PC-9 (cell line): Measurements from ENCODE around the gene CLEC4M. TPM values are rescaled to one million over a fixed set of nuclear protein-coding genes. Genes with fewer than 3 reads are reported as not detected.
A peak's percentile ranks its signal among the peaks of the same experiment; 100 is the strongest.

Source experiments
- BruUV-seq: library from RNA; stranded (reverse); fragments of 400-500 nt; replicated peaks from 2 replicates; lab custom pipeline; 2021; lab: Mats Ljungman, UMichigan
- CTCF ChIA-PET: fragments of 300-600 bp; sonication (Branson Sonifier 250); formaldehyde crosslinking; loops from one replicate; lab custom pipeline; 2022; ENCODE audit warnings: antibody characterized with exemption; lab: Charles Lee
- POLR2A ChIA-PET: fragments of 300-600 bp; sonication (Branson Sonifier 250); formaldehyde crosslinking; loops from one replicate; lab custom pipeline; 2022; ENCODE audit warnings: antibody characterized with exemption; ENCODE audit not compliant: unreplicated experiment; lab: Charles Lee
- DNase-seq, 2 experiments: peaks; one replicate each; pipeline versions ENCODE4 v3.0.0 to v3.0.0-alpha.2; 2015 to 2022; ENCODE audit warnings: mixed read lengths in 1 of 2
- H2AFZ ChIP-seq: fragments of 200-600 bp; sonication (generic); 2 replicates; pipeline ENCODE4 v1.8.1; 2017; ENCODE audit warnings: antibody characterized with exemption
- H3F3A ChIP-seq: fragments of 200-600 bp; sonication (generic); 2 replicates; pipeline ENCODE4 v1.8.1; 2017; ENCODE audit warnings: antibody characterized with exemption, mild to moderate bottlenecking, low read depth; ENCODE audit not compliant: insufficient read depth
- H3K27ac ChIP-seq: fragments of 200-600 bp; sonication (generic); 2 replicates; pipeline ENCODE4 v1.6.1; 2016; ENCODE audit warnings: mixed run types
- H3K27me3 ChIP-seq: fragments of 200-600 bp; sonication (generic); 2 replicates; pipeline ENCODE4 v1.6.1; 2016; ENCODE audit warnings: low read depth, mixed run types; ENCODE audit not compliant: insufficient read depth
- H3K36me3 ChIP-seq: fragments of 200-600 bp; sonication (generic); 2 replicates; pipeline ENCODE4 v1.6.1; 2016; ENCODE audit warnings: low read depth, mixed run types
- H3K4me1 ChIP-seq: fragments of 200-600 bp; sonication (generic); replicated peaks from 2 replicates; pipeline ENCODE4 v1.6.1; 2016; ENCODE audit warnings: mixed run types; ENCODE audit not compliant: insufficient read depth
- H3K4me2 ChIP-seq: fragments of 200-600 bp; sonication (generic); 2 replicates; pipeline ENCODE4 v1.6.1; 2017; ENCODE audit warnings: mixed run types
- H3K4me3 ChIP-seq: fragments of 200-600 bp; sonication (generic); 2 replicates; pipeline ENCODE4 v1.6.1; 2016; ENCODE audit warnings: mixed run types
- H3K79me2 ChIP-seq: fragments of 200-600 bp; sonication (generic); 2 replicates; pipeline ENCODE4 v1.6.1; 2017; ENCODE audit warnings: low read depth, mixed run types
- H3K9me2 ChIP-seq: fragments of 200-600 bp; sonication (generic); 2 replicates; pipeline ENCODE4 v1.8.1; 2017; ENCODE audit warnings: mild to moderate bottlenecking; ENCODE audit not compliant: insufficient read depth
- H3K9me3 ChIP-seq: fragments of 200-600 bp; sonication (generic); 2 replicates; pipeline ENCODE4 v1.8.1; 2016; ENCODE audit warnings: low read depth; ENCODE audit not compliant: insufficient read depth
- H4K20me1 ChIP-seq: fragments of 200-600 bp; sonication (generic); 2 replicates; pipeline ENCODE4 v1.8.1; 2017; ENCODE audit not compliant: insufficient read depth
- CTCF ChIP-seq: fragments of 200-600 bp; sonication (generic); conservative IDR thresholded peaks from 2 replicates; pipeline ENCODE4 v1.6.1; 2017; ENCODE audit warnings: mixed run types, antibody characterized with exemption, mild to moderate bottlenecking, moderate library complexity
- EZH2 ChIP-seq: fragments of 200-600 bp; sonication (generic); IDR thresholded peaks from 2 replicates; pipeline ENCODE4 v1.8.0; 2017; ENCODE audit warnings: antibody characterized with exemption, low read depth
- intact Hi-C: fragments of 100-400 bp; cut with micrococcal nuclease; formaldehyde crosslinking; loops from one replicate; pipeline ENCODE4 v1.10.0; 2022; ENCODE audit not compliant: unreplicated experiment
- total RNA-seq: library from RNA; stranded (reverse); gene quantifications from 2 replicates; pipeline ENCODE4 v1.2.3, GENCODE V29; 2021

The CLEC4M gene
- total RNA-seq, 1 experiment from 2014 or later: not detected

- Histone ChIP-seq H2AFZ (no peak overlapping the region), H3K36me3 (no peaks in the 10 kb centered on the region), H3K9me3 (peaks cover 7% of the 10 kb centered on the region; the same call in 1 of the 2 replicates), H3F3A (peaks cover 38% of the 10 kb centered on the region), H3K27ac (no peak overlapping the region), H3K27me3 (no peaks in the 10 kb centered on the region), H3K9me2 (no peaks in the 10 kb centered on the region), H4K20me1 (no peaks in the 10 kb centered on the region), H3K4me2 (no peak overlapping the region), H3K4me1 (peaks cover 32% of the 10 kb centered on the region), H3K4me3 (no peak overlapping the region; the same call in 1 of the 2 replicates), H3K79me2 (no peaks in the 10 kb centered on the region)
- no TSS peak for BruUV-seq
- no peak for DNase-seq
- no peak for TF ChIP-seq EZH2
- CTCF ChIA-PET: no interaction called here
- intact Hi-C loops: no loop called here
- POLR2A ChIA-PET: no interaction called here
These were observed 25.9 kb downstream of the CLEC4M start for GRCh38 chr19:7788933-7789323.

GRCh38 chr19:7789447-7789846 lies 26.4 kb downstream of the CLEC4M start:
- ChIA-PET CTCF (no interaction called here), POLR2A (no interaction called here)
- Histone ChIP-seq H3F3A (peaks cover 35% of the 10 kb centered on the region), H3K4me2 (peak overlapping the region; percentile 73), H3K27me3 (no peaks in the 10 kb centered on the region), H2AFZ (peak overlapping the region; percentile 46), H3K4me1 (peaks cover 30% of the 10 kb centered on the region), H3K9me2 (no peaks in the 10 kb centered on the region), H3K4me3 (peak overlapping the region; percentile 27), H3K27ac (no peak overlapping the region), H3K36me3 (no peaks in the 10 kb centered on the region), H3K79me2 (no peaks in the 10 kb centered on the region), H4K20me1 (no peaks in the 10 kb centered on the region), H3K9me3 (peaks cover 7% of the 10 kb centered on the region; the same call in 1 of the 2 replicates)
- peak in 1 of 2 experiments; percentile 40 for DNase-seq
- BruUV-seq: no TSS peak
- intact Hi-C loops: no loop called here
- TF ChIP-seq CTCF (no peak), EZH2 (no peak)

GRCh38 chr19:7790416-7790815 lies 27.4 kb downstream of the CLEC4M start:
- no peak overlapping the region for H3K27ac ChIP-seq
- H3F3A ChIP-seq: peaks cover 26% of the 10 kb centered on the region; the same call in 1 of the 2 replicates
- H3K9me3 ChIP-seq: peaks cover 7% of the 10 kb centered on the region; the same call in 1 of the 2 replicates
- ChIA-PET POLR2A (no interaction called here), CTCF (no interaction called here)
- H3K27me3 ChIP-seq: no peaks in the 10 kb centered on the region
- H2AFZ ChIP-seq: no peak overlapping the region
- TF ChIP-seq EZH2 (no peak), CTCF (no peak)
- H3K79me2 ChIP-seq: no peaks in the 10 kb centered on the region
- BruUV-seq: no TSS peak
- peaks cover 25% of the 10 kb centered on the region for H3K4me1 ChIP-seq
- H3K36me3 ChIP-seq: no peaks in the 10 kb centered on the region
- H3K4me3 ChIP-seq: no peak overlapping the region
- H3K4me2 ChIP-seq: no peak overlapping the region
- H3K9me2 ChIP-seq: no peaks in the 10 kb centered on the region
- intact Hi-C loops: loop anchor here (10.0 kb wide), 1 partner anchor 436 kb away; no protein-coding TSS in a partner anchor
- no peaks in the 10 kb centered on the region for H4K20me1 ChIP-seq
- no peak for DNase-seq
